ENCODE measurements around the gene CACNG3. TPM values are rescaled to one million over a fixed set of nuclear protein-coding genes. Genes with fewer than 3 reads are reported as not detected.

CACNG3 gene
- total RNA-seq, 1 donor from 2014 or later = not detected

- no peak for DNase-seq
- intact Hi-C loops (cut with DNase I) = no loop called here
- ATAC-seq (ENCODE audit: poor library complexity) = no peak
Observed at GRCh38 chr16:24360936-24361335, 104.8 kb downstream of the CACNG3 start.

GRCh38 chr16:24364596-24364995 lies 108.5 kb downstream of the CACNG3 start:
- ATAC-seq (ENCODE audit: poor library complexity) (no peak), DNase-seq (no peak)
- intact Hi-C loops (cut with DNase I) = no loop called here

- no peak for DNase-seq
- no peak for ATAC-seq (ENCODE audit: poor library complexity)
- intact Hi-C loops (cut with DNase I) = no loop called here
Observed at GRCh38 chr16:24367186-24367710, 111.1 kb downstream of the CACNG3 start.

- intact Hi-C loops (cut with DNase I) = no loop called here
- DNase-seq = no peak
- no peak for ATAC-seq (ENCODE audit: poor library complexity)
Observed at GRCh38 chr16:24372824-24373223, 116.7 kb downstream of the CACNG3 start.

- intact Hi-C loops (cut with DNase I) = no loop called here
- DNase-seq = no peak
- no peak for ATAC-seq (ENCODE audit: poor library complexity)
Observed at GRCh38 chr16:24378999-24379398, 122.9 kb downstream of the CACNG3 start.

GRCh38 chr16:24381470-24382118 lies 125.5 kb downstream of the CACNG3 start:
- no peak for ATAC-seq (ENCODE audit: poor library complexity)
- intact Hi-C loops (cut with DNase I) = no loop called here
- no peak for DNase-seq

GRCh38 chr16:24382762-24383407 lies 126.8 kb downstream of the CACNG3 start:
- intact Hi-C loops (cut with DNase I) = no loop called here
- DNase-seq (no peak), ATAC-seq (ENCODE audit: poor library complexity) (no peak)

GRCh38 chr16:24394341-24394740 lies 138.2 kb downstream of the CACNG3 start:
- DNase-seq (no peak), ATAC-seq (ENCODE audit: poor library complexity) (no peak)
- intact Hi-C loops (cut with DNase I) = no loop called here

GRCh38 chr16:24396350-24397271 lies 140.5 kb downstream of the CACNG3 start:
- intact Hi-C loops (cut with DNase I) = no loop called here
- DNase-seq = no peak
- ATAC-seq (ENCODE audit: poor library complexity) = peak; percentile 68

- intact Hi-C loops (cut with DNase I) = no loop called here
- ATAC-seq (ENCODE audit: poor library complexity) (no peak), DNase-seq (no peak)
Observed at GRCh38 chr16:24409045-24409444, 152.9 kb downstream of the CACNG3 start.
